ENCODE measurements around the gene CAMK2D.
A peak's percentile ranks its signal among the peaks of the same experiment; 100 is the strongest.
"Not testable (repeated sequence)": the region's sequence is repeated elsewhere in the genome, so short reads cannot be mapped to it uniquely, and the experiment has no call there.

CAMK2D gene

DNA sequence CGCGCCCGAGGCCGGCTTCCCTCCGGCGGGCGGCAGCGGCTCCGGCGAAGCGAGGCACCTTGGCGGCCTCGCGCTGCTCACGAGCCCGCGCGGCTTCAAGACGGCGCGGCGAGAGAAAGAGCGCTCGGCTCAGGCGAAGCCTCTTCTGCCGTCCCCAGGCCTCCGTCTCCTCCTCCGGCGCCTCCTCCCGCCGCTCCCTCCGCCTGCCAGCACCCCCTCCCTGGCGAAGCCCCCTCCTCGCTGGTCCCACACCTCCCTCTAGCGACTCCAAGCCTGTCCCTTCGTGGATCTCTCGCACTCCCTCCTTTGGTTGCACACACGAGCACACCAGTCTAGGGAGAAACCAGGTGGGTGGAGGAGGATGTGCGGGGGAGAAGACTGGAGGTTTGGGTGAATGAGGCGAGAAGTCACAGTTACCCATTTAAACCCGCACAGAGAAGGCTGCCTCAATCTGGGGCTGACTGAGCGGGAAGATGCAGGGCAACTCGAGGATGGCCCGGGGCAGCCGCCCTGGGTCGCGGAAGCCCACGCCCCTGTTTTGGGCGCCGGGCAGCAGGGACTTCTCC lies at the start of gene CAMK2D:
Gene CAMK2D (minus strand): TSS at position 119 of the 566 bp plus-strand sequence. CDS start 670 bp downstream, outside the sequence.
- Histone ChIP-seq H3K27ac (ENCODE audit: low read depth, low read length) (peak within 1 kb of the TSS; percentile 95), H3K9ac (ENCODE audit: low read length) (peak within 1 kb of the TSS; percentile 97), H3K27me3 (ENCODE audit: control insufficient read depth, insufficient read depth, low read length) (peaks cover 9% of the 10 kb centered on the region; the same call in 1 of the 2 replicates), H3K4me1 (ENCODE audit: control insufficient read depth, insufficient read depth, low read length) (peaks cover 23% of the 10 kb centered on the region), H3K4me3 (ENCODE audit: low read depth, low read length) (peak within 1 kb of the TSS; percentile 86), H3K36me3 (ENCODE audit: control insufficient read depth, insufficient read depth, low read length) (peaks cover 3% of the 10 kb centered on the region; the same call in 1 of the 2 replicates), H3K9me3 (ENCODE audit: control insufficient read depth, insufficient read depth, low read depth, low read length) (no peaks in the 10 kb centered on the region)

DNA sequence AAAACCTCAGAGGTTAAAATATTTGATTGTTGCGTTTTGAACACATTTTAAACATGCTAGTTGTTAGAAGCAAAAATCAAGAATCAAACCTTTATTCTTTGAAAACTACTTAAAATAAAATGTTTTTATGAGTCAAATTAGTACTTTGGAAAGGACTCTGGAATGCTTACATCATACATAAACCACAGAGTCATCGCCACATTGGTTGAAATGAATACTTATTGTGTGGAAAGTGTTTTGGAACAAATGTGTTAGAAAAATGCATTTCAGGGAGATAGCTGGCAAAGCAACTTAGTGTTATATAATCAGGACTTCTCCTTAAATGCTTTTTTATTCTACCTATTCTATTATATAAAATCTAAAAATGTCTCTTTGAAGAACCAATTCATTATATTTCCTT lies 49.4 kb upstream of the CAMK2D start:
- no peaks in the 10 kb centered on the region for H3K27me3 ChIP-seq (ENCODE audit: control insufficient read depth, insufficient read depth, low read length)
- no peaks in the 10 kb centered on the region for H3K36me3 ChIP-seq (ENCODE audit: control insufficient read depth, insufficient read depth, low read length)
- no peak overlapping the region for H3K27ac ChIP-seq (ENCODE audit: low read depth, low read length)
- no peaks in the 10 kb centered on the region for H3K9me3 ChIP-seq (ENCODE audit: control insufficient read depth, insufficient read depth, low read depth, low read length)
- no peak overlapping the region for H3K4me3 ChIP-seq (ENCODE audit: low read depth, low read length)
- no peaks in the 10 kb centered on the region for H3K4me1 ChIP-seq (ENCODE audit: control insufficient read depth, insufficient read depth, low read length)
- H3K9ac ChIP-seq (ENCODE audit: low read length), result no peak overlapping the region

DNA sequence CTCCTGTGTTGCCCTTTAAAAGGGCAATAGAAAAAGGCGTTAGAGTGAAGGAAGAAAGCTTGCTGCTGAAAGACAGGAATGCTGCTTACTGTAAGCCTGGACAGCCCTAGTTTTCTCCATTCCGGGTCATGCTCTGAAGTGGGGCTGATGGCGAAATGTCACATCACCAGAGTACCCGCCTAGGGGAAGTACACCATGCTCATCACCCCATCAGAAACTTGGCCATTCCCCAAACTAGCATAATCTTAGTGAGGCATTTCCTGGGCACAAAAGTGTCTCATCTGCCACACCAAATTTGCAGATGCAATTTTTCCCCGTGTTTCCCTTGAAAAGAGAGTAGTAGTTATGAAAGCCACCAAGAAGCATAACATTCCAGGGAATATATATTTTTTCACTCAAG lies 47.8 kb upstream of the CAMK2D start:
- Histone ChIP-seq H3K27ac (ENCODE audit: low read depth, low read length) (no peak overlapping the region), H3K27me3 (ENCODE audit: control insufficient read depth, insufficient read depth, low read length) (no peaks in the 10 kb centered on the region), H3K4me3 (ENCODE audit: low read depth, low read length) (no peak overlapping the region), H3K9ac (ENCODE audit: low read length) (no peak overlapping the region), H3K4me1 (ENCODE audit: control insufficient read depth, insufficient read depth, low read length) (no peaks in the 10 kb centered on the region), H3K9me3 (ENCODE audit: control insufficient read depth, insufficient read depth, low read depth, low read length) (no peaks in the 10 kb centered on the region), H3K36me3 (ENCODE audit: control insufficient read depth, insufficient read depth, low read length) (no peaks in the 10 kb centered on the region)

DNA sequence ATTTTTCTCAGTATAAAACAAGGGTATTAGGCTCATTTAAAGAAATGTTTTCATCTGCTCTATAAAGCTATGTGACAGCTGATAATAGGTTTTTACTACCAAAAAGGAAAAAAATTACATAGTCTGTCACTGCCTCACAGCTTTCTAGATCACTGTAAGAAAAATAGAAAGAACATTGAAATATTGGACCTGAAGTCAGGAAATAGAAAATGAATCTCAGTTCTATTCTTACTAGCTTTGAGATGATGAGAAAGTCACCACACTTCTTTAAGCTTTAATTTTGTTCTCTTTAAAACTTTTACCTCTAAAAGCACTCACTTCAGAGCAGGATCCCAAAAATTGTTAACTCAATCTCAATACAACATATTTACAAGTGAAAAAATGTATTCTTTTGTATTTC lies 45.3 kb upstream of the CAMK2D start:
- H3K27me3 ChIP-seq (ENCODE audit: control insufficient read depth, insufficient read depth, low read length), result no peaks in the 10 kb centered on the region
- H3K36me3 ChIP-seq (ENCODE audit: control insufficient read depth, insufficient read depth, low read length), result no peaks in the 10 kb centered on the region
- peaks cover 6% of the 10 kb centered on the region for H3K9me3 ChIP-seq (ENCODE audit: control insufficient read depth, insufficient read depth, low read depth, low read length)
- H3K4me1 ChIP-seq (ENCODE audit: control insufficient read depth, insufficient read depth, low read length), result no peaks in the 10 kb centered on the region
- no peak overlapping the region for H3K9ac ChIP-seq (ENCODE audit: low read length)
- no peak overlapping the region for H3K27ac ChIP-seq (ENCODE audit: low read depth, low read length)
- H3K4me3 ChIP-seq (ENCODE audit: low read depth, low read length), result no peak overlapping the region

DNA sequence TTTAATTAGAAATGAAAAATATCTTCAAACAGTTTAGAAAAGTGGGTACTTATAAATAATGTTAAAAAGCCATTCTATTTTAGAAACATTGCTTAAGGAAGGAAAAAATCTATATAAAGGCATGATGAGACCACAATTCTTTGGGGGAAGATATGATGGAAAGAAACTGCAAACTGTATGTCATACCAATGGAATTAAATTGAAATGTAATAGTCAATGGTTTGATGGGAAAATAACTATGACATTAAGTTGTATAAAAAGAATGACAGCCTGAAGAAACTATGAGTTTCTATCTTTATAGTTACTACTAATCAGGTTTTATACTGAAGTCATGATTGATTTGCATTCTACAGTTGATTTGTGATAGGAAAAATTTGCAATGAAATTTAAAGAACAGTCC lies 40.3 kb upstream of the CAMK2D start:
- Histone ChIP-seq H3K4me1 (ENCODE audit: control insufficient read depth, insufficient read depth, low read length) (no peaks in the 10 kb centered on the region), H3K9ac (ENCODE audit: low read length) (no peak overlapping the region), H3K9me3 (ENCODE audit: control insufficient read depth, insufficient read depth, low read depth, low read length) (peaks cover 14% of the 10 kb centered on the region), H3K27me3 (ENCODE audit: control insufficient read depth, insufficient read depth, low read length) (no peaks in the 10 kb centered on the region), H3K4me3 (ENCODE audit: low read depth, low read length) (no peak overlapping the region), H3K27ac (ENCODE audit: low read depth, low read length) (no peak overlapping the region), H3K36me3 (ENCODE audit: control insufficient read depth, insufficient read depth, low read length) (no peaks in the 10 kb centered on the region)

DNA sequence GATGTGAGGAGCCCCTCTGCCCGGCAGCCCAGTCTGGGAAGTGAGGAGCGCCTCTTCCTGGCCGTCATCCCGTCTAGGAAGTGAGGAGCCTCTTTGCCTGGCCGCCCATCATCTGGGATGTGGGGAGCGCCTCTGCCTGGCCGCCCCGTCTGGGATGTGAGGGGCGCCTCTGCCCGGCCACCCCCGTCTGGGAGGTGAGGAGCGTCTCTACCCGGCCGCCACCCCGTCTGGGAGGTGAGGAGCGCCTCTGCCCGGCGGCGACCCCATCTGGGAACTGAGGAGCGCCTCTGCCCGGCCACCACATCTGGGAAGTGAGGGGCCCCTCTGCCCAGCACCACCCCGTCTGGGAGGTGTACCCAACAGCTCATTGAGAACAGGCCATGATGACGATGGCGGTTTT lies 34.8 kb upstream of the CAMK2D start:
- not testable (repeated sequence) for H3K27me3 ChIP-seq (ENCODE audit: control insufficient read depth, insufficient read depth, low read length); H3K27ac ChIP-seq (ENCODE audit: low read depth, low read length); H3K36me3 ChIP-seq (ENCODE audit: control insufficient read depth, insufficient read depth, low read length)

DNA sequence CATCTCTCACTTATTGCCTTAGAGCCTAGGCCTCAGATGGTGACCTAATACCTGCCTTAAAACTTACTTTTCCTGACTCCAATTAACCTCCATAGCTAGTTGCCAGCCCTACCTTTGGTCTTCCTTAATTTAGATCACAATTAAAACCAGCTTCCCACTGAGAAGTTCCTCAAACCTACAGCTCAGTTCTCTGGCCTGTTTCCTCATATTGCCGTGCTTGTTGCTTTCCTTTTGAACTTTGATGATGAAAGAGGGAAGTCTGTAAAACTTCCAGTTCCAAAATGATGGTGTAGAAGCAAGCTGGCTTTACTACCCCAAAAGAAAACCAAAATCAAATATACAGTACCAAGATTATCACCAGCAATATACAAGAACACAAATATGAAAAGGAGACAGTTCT lies 28.9 kb upstream of the CAMK2D start:
- Histone ChIP-seq H3K4me3 (ENCODE audit: low read depth, low read length) (no peak overlapping the region), H3K9ac (ENCODE audit: low read length) (no peak overlapping the region), H3K27ac (ENCODE audit: low read depth, low read length) (no peak overlapping the region), H3K4me1 (ENCODE audit: control insufficient read depth, insufficient read depth, low read length) (no peaks in the 10 kb centered on the region), H3K27me3 (ENCODE audit: control insufficient read depth, insufficient read depth, low read length) (no peaks in the 10 kb centered on the region), H3K36me3 (ENCODE audit: control insufficient read depth, insufficient read depth, low read length) (no peaks in the 10 kb centered on the region), H3K9me3 (ENCODE audit: control insufficient read depth, insufficient read depth, low read depth, low read length) (0 out of 2 replicates have a peak, but pooled peaks cover 3% of the 10 kb centered on the region)

More for the DNA sequence above, 34.8 kb upstream of the CAMK2D start:
- H3K4me3 ChIP-seq (ENCODE audit: low read depth, low read length); H3K9ac ChIP-seq (ENCODE audit: low read length); H3K4me1 ChIP-seq (ENCODE audit: control insufficient read depth, insufficient read depth, low read length): not testable (repeated sequence)
- H3K9me3 ChIP-seq (ENCODE audit: control insufficient read depth, insufficient read depth, low read depth, low read length), result peaks cover 17% of the 10 kb centered on the region

DNA sequence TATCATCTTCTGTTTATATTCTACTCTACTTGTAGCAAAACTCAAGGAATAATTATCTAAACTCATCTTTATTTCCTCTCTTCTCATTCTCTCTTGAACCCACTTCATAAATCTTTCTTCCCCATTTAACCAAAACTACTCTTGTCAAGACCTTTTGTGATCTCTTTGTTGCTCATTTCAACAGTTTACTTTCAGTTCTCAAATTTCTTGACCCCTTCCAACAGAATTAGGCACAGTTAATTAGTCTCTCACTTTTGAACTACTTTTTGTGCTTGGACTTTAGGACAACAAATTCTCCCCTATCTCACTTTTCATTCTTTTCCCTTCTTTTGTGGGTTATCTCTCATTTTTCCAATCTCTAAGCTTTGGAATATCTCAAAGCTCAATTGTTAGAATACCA lies 27.4 kb upstream of the CAMK2D start:
- Histone ChIP-seq H3K4me1 (ENCODE audit: control insufficient read depth, insufficient read depth, low read length) (no peaks in the 10 kb centered on the region), H3K27me3 (ENCODE audit: control insufficient read depth, insufficient read depth, low read length) (no peaks in the 10 kb centered on the region), H3K27ac (ENCODE audit: low read depth, low read length) (no peak overlapping the region), H3K4me3 (ENCODE audit: low read depth, low read length) (no peak overlapping the region), H3K9me3 (ENCODE audit: control insufficient read depth, insufficient read depth, low read depth, low read length) (no peaks in the 10 kb centered on the region), H3K9ac (ENCODE audit: low read length) (no peak overlapping the region), H3K36me3 (ENCODE audit: control insufficient read depth, insufficient read depth, low read length) (no peaks in the 10 kb centered on the region)

DNA sequence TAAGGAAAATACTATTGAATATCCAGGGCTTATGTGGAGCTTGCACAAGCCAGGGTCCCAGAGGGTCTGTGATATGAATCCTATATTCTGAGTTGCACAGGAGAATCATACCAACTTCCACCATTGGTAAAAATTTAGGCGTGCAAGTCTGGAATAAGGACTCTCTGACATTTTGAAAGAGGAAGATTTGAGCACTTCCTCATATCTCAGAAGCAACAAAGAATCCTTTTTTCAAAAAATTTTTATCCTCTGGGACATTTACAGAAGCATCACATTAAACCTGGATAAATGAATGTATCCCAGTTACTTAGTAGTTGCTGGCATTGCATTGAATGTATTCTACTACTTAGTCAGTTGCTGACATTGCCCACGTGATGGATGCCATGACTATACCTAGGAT lies 24.2 kb upstream of the CAMK2D start:
- Histone ChIP-seq H3K27me3 (ENCODE audit: control insufficient read depth, insufficient read depth, low read length) (no peaks in the 10 kb centered on the region), H3K36me3 (ENCODE audit: control insufficient read depth, insufficient read depth, low read length) (no peaks in the 10 kb centered on the region), H3K9ac (ENCODE audit: low read length) (no peak overlapping the region), H3K4me3 (ENCODE audit: low read depth, low read length) (no peak overlapping the region), H3K27ac (ENCODE audit: low read depth, low read length) (no peak overlapping the region), H3K4me1 (ENCODE audit: control insufficient read depth, insufficient read depth, low read length) (no peaks in the 10 kb centered on the region), H3K9me3 (ENCODE audit: control insufficient read depth, insufficient read depth, low read depth, low read length) (no peaks in the 10 kb centered on the region)

DNA sequence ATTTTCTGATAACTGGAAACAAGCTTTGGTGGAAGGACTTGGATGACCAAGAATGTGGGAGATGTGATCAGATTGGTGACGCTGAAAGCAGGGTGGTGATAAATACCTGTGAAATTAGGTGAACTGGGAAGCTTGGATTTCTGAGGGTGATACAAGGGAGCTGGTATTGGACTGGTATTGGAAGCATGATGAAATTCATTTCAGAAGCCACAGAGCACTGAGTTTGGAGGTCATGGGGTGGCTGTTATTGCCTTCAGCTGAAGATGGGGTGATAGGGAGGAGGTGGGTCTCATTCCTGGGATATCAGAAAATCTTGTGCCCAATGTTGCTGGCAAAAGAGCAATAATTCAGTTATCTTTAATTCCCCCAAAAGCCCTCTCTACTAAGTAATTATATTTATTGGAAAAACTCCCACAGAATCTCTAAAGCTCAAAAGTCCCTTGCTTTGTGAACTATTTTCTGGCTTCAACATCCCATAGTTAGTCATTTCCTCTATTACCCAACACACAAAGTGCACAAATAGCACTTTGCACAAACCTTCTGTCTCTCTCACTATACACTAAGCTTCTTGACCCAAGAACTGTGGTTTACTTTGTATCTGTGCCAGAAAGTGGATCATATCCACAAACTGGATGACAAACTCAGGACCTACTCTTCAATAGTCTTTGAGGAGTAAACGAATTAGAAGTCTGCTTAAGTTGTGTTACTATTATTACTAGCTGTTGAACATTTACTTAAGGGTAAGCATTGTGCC lies 23.1 kb upstream of the CAMK2D start:
- Histone ChIP-seq H3K9ac (ENCODE audit: low read length) (no peak overlapping the region), H3K4me1 (ENCODE audit: control insufficient read depth, insufficient read depth, low read length) (no peaks in the 10 kb centered on the region), H3K4me3 (ENCODE audit: low read depth, low read length) (no peak overlapping the region), H3K36me3 (ENCODE audit: control insufficient read depth, insufficient read depth, low read length) (no peaks in the 10 kb centered on the region), H3K9me3 (ENCODE audit: control insufficient read depth, insufficient read depth, low read depth, low read length) (no peaks in the 10 kb centered on the region), H3K27me3 (ENCODE audit: control insufficient read depth, insufficient read depth, low read length) (no peaks in the 10 kb centered on the region), H3K27ac (ENCODE audit: low read depth, low read length) (no peak overlapping the region)

DNA sequence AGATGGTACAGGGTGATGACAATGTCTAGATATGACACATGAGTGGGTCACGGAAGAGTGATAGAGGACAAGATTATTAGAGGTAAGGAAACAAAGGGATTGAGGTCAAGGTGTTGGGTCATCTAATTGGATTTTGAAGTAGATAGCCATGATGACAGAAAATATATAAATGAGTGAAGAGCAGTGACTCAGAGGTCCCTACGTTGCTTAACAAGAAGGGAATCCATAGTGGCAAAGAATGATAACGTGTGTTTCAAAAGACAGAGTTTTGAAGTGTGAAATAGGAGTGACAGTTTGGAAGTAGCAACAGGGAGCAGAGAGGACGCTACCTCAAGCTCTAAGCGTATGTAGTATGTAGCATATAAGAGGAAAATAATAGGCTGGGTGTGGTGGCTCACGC lies 22.2 kb upstream of the CAMK2D start:
- H3K4me3 ChIP-seq (ENCODE audit: low read depth, low read length), result no peak overlapping the region
- H3K9ac ChIP-seq (ENCODE audit: low read length), result no peak overlapping the region
- H3K27me3 ChIP-seq (ENCODE audit: control insufficient read depth, insufficient read depth, low read length), result no peaks in the 10 kb centered on the region
- H3K27ac ChIP-seq (ENCODE audit: low read depth, low read length), result no peak overlapping the region
- no peaks in the 10 kb centered on the region for H3K36me3 ChIP-seq (ENCODE audit: control insufficient read depth, insufficient read depth, low read length)
- no peaks in the 10 kb centered on the region for H3K9me3 ChIP-seq (ENCODE audit: control insufficient read depth, insufficient read depth, low read depth, low read length)
- H3K4me1 ChIP-seq (ENCODE audit: control insufficient read depth, insufficient read depth, low read length), result no peaks in the 10 kb centered on the region
